NCI-H748 (cell line): ENCODE measurements around the gene PTPN14.

Experiments
- DNase-seq: peaks from one replicate; lab custom pipeline; 2025; ENCODE audit not compliant: unreplicated experiment; lab: John Stamatoyannopoulos, UW

PTPN14 gene

DNA sequence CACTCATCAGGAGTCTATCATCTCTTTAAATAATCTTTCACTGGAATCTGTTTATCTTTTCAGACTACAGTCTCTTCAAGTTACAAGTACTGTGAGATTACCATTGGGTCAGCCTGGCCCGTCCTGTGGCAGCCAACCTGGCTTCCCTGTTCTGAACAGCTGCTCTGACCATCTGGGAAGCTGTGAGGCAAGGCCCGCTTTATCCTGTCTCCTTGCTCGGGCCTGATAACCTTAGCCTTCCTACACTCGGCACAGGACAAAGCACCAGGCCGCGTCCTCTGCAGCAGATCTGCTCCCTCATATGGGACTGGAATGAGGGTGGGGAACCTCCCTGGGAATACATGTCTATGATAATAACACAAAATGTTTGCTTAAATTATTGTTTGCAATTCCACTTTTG lies 113.3 kb downstream of the PTPN14 start:
- DNase-seq: no peak

DNA sequence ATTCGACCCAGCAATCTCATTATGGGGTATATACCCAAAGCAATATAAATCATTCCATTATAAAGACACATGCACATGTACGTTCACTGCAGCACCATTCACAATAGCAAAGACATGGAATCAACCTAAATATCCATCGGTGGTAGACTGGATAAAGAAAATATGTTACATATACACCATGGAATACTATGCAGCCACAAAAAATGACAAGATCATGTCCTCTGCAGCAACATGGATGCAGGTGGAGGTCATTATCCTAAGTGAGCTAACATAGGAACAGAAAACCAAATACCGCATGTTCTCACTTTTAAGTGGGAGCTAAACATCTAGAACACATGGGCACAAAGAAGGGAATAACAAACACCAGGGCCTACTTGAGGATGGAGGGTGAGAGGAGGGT lies 115.5 kb downstream of the PTPN14 start:
- no peak for DNase-seq

DNA sequence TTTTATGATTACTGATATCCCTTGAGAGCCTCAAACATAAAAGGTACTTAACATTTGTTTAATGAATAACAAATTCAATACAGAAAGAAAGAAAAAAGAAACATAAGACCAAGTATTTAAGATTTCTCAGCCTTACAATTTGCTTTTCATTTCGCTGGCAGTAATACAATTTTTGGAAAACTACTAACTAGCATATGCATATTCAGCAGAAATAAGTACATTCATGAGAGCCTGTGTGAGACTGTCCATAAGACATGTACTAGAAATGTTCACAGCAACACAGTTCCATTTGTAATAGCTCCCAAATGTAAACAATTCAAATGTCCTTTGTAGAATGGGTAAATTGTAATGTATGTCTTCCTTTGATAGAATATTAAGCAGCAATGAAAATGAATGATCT lies 119.2 kb downstream of the PTPN14 start:
- DNase-seq: no peak

DNA sequence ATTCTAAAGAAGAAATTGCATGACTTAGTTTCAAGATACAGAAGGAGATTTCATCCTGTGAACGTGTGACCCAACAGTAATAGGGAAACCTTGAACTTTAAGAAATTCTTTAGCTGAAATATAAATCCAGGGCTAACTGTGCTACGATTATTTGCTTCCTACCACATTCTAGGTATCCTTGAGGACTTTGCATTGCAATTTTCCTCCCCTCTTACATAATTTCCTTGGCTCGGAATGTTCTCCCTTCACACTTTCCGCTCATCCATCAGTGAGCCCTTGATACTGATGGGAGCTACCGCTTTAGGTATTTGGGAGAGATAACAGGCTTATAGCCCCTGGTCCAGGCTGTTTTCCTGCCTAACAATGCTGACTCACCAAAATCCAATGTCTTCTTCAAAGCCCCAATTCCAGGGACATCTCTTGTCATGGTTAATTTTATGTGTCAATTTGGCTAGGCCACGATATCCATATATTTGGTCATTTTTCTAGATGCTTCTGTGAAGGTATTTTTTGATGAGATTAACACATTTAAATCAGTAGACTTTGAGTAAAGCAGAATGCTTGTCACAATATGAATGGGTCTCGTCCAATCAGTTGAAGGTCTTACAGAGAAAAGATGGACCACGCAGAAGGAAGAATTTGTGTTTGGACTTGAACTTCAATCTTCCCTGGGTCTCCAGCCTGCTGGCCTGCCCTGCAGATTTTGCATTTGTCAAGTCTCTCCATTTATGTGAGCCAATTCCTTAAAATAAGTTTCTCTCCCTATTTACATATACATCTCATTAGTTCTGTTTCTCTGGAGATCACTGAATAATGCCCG lies 121.2 kb downstream of the PTPN14 start:
- no peak for DNase-seq

DNA sequence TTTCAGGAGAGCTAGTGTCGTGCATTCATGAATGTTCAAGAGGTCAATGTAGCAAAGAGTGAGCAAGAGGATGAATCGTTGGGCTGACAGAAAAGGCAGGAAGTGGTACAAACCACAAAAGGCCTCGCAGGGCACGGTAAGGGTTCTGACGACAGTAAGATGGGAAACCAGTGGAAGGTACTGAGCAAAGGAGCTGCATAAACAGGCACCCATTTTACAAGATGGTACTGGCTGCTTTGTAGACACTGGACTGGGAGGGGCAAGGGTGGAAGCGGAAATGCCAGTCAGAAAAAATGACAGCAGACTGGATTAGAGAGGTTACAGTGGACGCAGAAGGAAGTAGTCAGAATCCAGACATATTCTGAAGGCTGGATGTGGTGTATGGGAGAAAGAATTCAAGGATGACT lies 123.5 kb downstream of the PTPN14 start:
- no peak for DNase-seq

DNA sequence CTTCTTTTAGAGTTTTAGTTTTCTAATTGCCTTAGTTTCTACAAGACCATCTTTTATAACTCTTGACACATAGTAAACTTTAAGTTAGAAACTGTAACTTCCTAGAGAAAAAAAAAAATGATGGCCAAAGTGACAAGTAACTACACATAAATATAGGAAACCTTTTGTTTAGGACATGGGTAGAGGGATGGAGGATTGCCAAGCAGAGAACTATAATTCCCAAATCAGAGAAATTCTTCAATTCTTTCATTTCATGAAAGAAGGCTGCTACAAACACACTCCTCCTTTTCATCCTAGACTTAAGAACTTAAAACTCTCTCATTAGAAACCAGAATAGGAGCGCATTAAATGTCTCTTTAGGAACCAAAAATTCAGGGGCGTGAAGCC lies 125.0 kb downstream of the PTPN14 start:
- no peak for DNase-seq

DNA sequence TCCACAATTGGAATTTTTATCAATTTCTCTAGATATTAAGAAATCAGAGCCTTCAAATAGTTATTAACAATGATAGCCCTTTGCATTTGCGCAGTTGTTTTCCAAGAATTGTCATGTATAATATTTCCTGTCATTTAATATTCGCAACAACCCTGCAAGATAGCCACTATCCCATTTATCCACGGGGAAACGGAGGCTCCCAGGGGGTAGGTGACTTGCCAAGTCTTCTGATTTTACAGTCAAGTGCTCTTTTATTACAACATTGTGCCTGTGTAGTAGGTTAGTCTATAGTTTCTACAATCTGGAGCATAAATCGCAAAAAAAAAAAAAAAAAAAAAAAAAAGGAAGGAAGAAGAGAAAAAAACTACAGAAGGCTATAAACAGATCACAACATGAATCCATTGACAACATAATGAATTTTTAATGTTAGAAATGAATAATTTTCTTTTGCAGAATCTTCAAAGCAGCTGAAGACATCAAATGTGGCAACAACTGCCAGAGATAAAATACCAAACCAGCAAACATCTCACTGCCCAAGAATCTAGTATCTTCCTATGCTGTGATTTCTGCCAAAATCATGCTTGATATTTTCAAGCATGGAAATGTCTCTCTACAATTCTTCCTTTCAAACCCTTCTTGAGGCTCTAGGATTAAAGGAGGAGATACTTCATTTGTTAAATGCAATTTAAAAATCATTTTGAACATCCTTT lies 125.5 kb downstream of the PTPN14 start:
- no peak for DNase-seq

DNA sequence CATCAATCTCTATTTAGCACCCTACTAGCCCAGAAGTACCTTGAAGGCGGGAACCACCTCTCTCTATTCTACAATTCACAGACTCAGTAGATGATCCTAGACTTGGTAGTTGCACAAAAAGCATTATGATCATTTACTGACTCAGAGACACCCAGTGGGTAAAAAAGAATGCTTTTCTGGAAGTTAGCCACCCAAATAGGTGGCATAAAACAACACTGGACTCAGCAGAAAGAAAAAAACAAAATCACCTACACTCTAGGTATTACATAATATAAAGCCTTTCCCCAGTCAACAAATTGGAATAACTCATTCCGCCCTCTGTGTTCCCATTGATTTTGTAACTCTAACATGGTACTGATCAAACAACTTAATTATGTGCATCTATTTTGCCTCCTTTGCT lies 126.3 kb downstream of the PTPN14 start:
- DNase-seq: no peak

DNA sequence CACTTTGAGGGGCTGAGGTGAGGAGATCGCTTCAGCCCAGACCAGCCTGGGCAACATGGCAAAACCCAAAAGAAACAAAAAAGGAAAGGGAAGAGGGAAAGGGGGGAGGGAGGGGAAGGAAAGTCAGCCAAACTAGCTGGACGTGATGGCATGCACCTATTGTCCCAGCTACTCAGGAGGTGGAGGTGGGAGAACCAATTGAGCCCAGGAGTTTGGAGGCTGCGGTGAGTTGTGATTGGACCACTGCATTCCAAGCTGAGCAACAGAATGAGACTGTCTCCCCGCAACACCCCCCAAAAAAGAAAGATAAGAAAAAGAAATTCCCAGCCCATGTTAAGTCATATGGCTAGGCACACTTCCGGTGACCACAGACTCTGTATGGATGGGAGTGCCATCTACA lies 128.4 kb downstream of the PTPN14 start:
- DNase-seq: no peak

DNA sequence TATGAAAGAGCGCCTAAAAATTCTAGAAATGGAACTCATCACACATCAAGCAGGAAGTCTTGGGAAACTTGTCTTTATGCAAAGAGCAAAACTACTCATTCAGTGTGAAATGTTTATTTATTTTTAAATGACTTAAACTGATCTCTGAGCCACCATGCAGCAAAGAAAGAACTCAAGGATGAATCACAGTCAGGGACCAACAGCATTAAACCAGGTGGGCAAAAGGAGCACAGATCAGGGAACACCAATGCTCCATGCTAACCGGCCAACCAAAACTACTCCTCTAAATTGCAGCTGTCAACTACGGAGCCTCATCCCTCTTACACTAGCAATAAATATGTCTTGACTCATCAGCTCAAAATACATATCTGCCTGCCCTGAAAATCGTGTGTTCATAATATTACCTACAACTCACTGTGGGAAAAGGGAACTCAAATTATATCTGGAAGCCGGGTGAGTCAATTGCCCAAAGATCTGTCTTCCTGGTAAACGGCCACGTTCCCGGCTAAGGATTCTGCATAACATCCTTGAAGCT lies 129.2 kb downstream of the PTPN14 start:
- no peak for DNase-seq

DNA sequence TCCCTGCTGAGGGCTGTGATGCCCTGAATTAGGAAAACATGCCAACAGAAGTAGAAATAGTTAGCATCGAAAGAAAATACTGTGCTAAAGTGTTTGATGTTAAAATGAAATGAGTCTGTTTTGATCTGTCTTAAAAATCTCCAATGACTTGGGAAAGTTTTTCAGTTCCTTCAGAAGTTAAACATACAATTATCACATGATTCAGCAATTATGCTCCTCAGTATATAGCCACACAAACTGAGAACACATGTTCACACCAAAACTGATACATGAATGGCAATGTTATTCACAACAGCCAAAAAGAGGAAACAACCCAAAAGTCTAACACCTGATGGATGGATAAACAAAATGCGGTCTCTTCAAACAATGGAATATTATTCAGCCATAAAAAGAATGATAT lies 130.6 kb downstream of the PTPN14 start:
- DNase-seq: no peak

DNA sequence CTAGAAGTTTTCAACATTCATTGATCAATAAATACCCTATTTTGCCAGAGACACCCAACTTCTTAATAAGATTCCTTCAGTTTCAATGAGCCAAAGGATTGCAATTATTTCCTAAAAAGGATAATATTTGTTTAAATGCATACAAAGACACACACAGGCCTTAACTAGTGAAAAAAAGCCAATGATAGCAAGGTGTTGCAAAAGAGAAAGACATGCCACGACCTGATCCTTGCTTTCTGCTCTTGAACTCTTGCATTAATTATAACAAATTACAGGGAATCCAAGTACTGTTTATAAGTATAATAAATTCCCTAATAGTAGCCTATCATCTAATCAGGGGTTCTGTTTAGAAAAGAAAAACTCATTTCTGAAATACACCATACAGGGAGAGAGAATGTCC lies 131.1 kb downstream of the PTPN14 start:
- DNase-seq: no peak

DNA sequence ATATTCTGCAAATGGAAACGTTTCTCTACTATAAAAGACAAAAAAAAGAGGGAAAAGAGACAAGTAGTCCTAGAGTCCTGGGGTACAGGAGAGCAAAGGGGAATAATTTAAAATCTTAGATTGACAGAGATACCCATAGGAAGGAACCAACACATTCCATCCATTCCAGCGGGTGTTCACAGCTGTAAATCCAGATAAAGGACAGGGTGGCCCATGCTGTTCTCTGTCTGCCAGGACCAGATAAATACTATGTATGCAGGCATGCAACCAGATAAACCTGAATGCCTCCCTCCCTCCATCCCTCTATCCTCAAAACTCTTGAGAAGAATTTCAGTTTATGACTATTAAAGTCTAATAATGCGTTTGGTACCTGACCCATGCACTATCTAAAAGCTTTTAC lies 131.8 kb downstream of the PTPN14 start:
- DNase-seq: no peak

DNA sequence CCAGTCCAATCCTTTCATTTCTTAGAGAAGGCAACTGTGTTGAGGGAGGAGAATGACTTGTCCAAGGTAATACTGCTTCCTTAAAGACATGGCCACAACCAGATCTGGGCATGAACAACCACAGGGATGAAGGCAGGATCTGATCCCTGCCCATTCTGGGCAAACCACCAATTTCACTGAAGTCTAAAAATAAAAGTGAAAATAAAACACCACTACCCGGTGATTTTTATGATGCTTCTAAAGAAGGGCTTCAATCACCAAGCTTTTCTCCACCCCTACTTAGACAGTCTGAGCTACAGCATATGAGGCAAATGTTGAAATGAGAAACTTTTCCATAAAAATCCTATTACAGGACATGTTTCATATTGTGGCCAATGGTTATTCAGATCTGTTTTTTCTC lies 133.0 kb downstream of the PTPN14 start:
- DNase-seq: no peak

DNA sequence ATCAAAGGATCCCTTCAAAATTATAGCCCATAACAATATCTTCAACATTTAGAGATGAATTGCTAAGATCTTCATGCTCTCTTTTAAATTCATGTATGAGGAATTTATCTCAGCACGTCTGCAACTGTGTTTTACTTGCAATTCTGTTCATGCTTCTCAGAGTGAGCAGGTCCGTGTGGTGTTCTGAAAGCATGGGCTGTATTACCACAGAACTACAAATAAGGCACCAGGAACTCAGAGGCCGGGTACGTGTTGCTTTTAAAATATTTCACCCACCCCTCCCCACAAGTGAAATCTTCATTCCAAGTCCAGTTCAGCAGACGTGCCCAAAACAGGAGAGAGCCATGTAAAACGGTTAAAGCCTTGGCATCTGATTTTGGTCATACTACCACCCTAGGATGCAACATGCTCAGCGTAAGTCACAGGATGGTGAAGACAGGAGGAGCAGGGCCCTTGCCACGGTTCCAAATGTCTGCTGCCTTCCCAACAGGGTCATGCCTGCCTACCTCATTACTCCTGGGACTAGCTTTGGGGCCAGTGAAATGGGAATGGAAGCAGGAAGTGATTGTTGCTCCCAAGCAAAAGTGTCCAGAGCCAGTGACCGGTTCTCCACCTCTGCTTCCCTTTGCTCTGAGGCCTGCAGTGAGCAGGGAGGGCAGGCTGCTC lies 133.7 kb downstream of the PTPN14 start:
- no peak for DNase-seq

DNA sequence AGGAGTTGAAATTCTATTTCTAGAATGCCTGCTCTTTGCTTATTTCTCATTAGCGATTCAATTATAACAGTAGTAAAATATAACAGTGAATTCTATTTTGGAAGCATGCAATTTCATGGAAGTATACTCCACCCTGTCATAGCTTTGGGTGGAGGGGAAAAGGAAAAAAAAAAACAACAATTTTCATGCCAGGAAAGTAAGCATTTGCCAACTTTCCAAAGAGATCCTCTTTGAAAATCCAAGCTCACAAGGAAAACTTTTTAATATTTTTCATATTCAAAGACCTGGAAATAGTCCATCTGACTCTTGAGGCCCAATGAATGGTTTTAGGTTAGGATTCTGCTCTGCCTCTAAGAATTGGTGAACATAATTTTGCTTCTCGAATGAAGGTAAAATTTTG lies 134.5 kb downstream of the PTPN14 start:
- no peak for DNase-seq

DNA sequence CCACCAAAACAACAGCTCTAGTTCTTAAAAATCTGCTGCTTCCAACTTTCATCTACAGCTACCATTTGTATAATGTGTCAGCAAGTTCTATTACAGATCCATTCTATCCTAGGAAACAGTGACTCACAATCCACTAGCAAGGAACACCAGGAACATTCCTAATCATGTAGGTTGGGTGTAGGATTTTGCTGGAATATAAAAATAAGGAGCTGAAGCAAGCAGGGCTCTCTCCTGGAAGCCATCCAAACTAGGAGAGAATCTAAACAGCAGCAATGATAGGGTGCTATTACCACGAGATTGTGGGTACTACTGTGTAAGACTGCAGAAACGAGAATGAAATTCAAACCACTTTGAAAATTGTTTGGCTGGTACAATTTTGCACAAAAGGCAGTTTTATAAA lies 135.0 kb downstream of the PTPN14 start:
- no peak for DNase-seq

DNA sequence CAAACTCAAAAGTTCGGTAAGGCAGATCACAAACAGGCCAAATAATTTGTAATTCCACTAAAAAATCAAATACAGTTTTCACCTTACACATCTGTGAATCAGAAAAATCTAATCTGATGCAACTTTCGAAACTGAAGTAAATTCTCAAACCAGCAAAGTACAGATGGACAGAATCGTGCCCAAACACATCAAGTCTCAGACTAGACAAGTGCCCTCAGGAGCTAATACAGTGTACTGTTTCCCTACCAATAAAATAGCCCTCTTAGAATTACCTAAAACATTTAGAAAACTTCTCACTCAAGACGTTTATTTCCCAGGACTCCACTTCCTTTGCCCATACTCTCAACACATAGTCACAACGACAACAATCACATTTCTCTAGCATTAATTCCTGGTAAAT lies 136.3 kb downstream of the PTPN14 start:
- no peak for DNase-seq

DNA sequence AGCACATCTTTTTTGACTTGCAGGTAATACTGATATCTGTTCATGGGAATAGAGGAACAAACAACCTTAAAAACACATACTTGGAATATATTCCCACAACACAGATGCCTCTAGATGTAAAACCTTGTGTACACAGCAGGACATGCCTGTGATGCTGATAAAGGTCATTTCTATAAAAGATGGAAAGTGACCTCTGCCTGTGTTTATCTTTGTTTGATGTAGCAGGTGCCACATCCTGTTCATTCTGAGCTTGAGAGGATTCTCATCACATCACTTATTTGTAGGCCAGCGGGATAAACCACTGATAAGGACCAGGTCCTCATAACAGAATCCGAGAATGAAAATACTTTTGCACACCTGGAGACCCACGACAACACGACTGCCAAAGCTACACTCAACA lies 136.7 kb downstream of the PTPN14 start:
- peak; percentile 88 for DNase-seq

DNA sequence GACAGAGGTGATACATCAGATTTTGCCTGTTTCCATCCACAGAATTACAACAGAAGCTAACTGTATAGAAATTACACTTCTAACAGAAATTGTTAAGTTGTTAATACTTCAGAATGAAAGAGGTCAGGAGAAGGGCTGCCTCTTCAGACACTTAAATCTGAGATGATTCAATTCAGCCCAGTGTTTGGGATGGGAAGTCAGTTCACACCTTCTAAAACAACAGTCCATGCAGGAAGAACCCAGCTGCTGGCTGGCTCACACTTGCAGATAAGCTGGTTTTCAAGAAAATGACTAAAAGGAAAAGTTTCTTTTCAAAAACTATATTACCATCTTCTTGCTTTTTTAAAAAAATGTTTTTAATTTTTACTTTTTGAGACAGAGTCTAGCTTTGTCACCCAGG lies 138.1 kb downstream of the PTPN14 start:
- no peak for DNase-seq

DNA sequence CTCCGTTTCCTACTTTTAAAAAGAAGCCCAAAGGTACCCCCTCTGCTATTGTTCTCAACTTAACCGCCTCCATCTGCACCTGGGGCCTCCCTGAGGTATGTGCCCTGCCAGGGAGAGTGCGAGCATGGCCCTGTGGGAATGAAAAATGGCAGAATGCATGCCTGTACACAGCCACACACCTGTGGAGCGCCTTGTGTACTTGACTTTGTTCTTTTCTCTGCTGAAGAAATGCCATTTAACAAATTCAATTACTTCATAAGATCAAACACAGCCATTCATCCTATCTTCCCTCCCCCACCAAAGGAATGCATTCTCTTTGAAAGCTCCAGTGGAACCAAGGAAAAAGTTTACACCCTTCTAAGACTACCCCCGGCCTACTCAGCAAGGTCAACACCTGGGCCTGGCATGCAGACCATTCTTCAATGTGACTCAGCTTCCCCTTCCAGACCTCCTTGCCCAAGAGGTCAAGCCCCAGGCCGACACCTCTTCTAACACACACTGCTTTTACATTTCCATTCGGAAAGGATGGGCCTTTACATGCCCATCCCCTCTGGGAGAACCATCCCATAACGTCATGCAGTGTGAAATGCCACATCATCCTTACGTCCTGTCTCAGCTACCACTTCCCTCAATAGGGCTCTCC lies 146.7 kb downstream of the PTPN14 start:
- DNase-seq: no peak
